ENCODE results near the gene CYB5D1.
"Not testable (repeated sequence)": the region's sequence is repeated elsewhere in the genome, so short reads cannot be mapped to it uniquely, and the experiment has no call there.

Gene CYB5D1

GRCh38 chr17:7852919-7853690 lies 4.7 kb upstream of the CYB5D1 start:
- in situ Hi-C loops (cut with HindIII; ENCODE audit: low pct_ligation_motif_present, low pct_unique_long_range_greater_than_20kb, low sequenced_read_pairs), result no loop called here
- no peak for DNase-seq

DNA sequence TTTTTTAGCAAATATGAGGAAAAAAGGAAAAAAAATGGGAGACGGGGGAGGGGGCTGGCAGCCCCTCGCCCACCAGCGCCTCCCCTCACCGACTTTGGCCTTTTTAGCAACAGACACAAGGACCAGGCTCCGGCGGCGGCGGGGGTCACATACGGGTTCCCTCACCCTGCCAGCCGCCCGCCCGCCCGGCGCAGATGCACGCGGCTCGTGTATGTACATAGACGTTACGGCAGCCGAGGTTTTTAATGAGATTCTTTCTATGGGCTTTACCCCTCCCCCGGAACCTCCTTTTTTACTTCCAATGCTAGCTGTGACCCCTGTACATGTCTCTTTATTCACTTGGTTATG lies 4.1 kb upstream of the CYB5D1 start:
- in situ Hi-C loops (cut with HindIII; ENCODE audit: low pct_ligation_motif_present, low pct_unique_long_range_greater_than_20kb, low sequenced_read_pairs), result no loop called here
- no peak for DNase-seq

DNA sequence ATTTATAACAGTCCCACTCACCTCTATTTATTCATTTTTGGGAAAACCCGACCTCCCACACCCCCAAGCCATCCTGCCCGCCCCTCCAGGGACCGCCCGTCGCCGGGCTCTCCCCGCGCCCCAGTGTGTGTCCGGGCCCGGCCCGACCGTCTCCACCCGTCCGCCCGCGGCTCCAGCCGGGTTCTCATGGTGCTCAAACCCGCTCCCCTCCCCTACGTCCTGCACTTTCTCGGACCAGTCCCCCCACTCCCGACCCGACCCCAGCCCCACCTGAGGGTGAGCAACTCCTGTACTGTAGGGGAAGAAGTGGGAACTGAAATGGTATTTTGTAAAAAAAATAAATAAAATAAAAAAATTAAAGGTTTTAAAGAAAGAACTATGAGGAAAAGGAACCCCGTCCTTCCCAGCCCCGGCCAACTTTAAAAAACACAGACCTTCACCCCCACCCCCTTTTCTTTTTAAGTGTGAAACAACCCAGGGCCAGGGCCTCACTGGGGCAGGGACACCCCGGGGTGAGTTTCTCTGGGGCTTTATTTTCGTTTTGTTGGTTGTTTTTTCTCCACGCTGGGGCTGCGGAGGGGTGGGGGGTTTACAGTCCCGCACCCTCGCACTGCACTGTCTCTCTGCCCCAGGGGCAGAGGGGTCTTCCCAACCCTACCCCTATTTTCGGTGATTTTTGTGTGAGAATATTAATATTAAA lies 3.6 kb upstream of the CYB5D1 start:
- DNase-seq, result no peak
- in situ Hi-C loops (cut with HindIII; ENCODE audit: low pct_ligation_motif_present, low pct_unique_long_range_greater_than_20kb, low sequenced_read_pairs), result no loop called here

DNA sequence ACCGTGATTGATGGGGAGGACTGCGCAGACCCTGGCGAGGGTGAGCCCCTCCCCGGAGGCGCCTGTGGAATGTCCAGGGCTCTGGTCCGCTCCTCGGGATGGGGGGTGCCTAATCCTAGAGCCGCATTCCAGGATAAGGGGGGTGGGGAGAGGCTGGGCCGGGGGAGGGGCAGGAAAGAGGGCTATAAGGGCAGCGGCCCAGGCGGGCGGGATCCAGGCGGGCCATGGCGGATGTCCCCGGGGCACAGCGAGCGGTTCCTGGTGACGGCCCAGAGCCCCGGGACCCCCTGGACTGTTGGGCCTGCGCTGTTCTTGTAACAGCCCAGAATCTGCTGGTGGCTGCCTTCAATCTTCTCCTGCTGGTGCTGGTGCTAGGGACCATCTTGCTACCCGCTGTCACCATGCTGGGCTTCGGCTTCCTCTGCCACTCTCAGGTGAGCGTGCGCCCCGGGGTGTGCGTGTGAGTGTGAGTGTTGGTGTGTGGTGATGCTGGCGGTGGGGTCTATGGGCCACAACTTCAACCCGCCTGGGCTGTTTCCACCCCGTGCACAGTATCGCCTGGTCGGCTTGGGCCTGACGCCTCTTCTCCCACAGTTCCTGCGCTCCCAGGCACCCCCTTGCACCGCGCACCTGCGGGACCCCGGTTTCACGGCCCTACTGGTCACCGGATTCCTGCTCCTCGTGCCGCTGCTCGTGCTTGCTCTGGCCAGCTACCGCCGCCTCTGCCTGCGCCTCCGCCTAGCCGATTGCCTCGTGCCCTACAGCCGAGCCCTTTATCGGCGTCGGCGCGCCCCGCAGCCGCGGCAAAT lies 2.7 kb upstream of the CYB5D1 start, which contains the start of gene TMEM88:
Gene TMEM88 (plus strand): TSS at position 216 of the 809 bp plus-strand sequence. CDS start 9 bp downstream, at position 225.
- in situ Hi-C loops (cut with HindIII; ENCODE audit: low pct_ligation_motif_present, low pct_unique_long_range_greater_than_20kb, low sequenced_read_pairs), result no loop called here
- DNase-seq, result no peak

DNA sequence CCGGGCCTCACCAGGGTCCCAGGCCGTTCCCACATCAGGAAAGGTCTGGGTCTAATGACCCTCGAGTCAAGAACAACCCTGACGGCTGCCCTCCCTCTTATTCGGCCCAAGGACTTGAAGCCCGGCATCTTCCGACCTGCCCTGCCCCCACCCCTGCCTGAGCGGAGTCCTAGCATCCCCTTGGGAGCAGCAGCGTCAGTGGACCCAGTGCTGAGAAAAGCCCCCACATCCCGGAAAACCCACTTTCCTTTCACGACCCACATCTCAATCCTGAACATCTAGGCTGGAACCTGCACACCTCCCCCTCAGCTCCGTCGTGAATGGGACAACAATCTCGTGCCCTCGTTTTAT lies 2.2 kb upstream of the CYB5D1 start:
- no peak for DNase-seq
- in situ Hi-C loops (cut with HindIII; ENCODE audit: low pct_ligation_motif_present, low pct_unique_long_range_greater_than_20kb, low sequenced_read_pairs), result no loop called here

GRCh38 chr17:7856011-7856810 lies 1.6 kb upstream of the CYB5D1 start:
- no peak for DNase-seq
- in situ Hi-C loops (cut with HindIII; ENCODE audit: low pct_ligation_motif_present, low pct_unique_long_range_greater_than_20kb, low sequenced_read_pairs), result no loop called here

DNA sequence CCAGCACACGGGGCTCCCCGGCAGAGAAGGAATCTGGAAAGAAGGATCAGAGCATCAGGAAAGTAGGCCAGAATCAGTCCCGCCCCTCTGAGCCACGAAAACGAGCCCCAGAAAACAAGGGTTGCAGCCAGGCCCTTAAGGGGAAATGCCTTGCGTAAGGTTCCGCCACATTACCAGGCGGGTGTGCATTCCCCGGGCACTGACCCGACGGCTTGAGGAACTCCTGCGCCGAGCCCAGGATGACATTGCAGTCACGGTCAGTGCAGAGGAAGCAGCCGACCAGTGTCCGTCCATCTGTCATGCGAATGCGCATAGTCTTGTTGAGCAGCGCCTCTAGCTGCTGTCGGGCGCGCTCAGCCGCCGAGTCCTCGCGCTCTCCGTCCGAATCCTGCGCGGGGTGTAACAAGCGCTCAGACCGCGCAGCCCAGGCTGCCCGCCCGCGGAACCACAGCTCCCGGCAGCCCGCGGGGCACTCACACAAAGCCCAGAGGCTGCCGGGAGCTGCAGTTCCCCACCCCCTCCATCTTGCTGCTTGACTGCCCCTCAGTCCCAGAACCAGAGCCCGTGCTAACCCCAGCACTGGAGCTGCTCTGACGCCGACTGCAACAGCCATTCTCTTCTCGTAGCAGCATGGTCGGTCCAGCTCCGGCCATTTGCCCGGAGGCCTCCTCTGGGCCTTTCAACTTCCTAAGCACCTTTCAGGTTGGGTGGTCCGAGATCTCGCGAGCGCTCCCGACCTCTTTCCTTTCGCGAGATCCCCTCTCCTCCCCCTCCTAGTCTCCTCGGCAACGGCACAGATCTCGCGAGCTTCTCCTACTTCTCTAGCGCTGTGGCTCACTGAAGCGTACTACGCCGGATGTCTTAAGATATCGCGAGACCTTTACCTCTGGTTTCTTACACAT lies 741 bp upstream of the CYB5D1 start, which contains the start of gene NAA38:
Gene NAA38 (minus strand): TSS at position 749 of the 902 bp plus-strand sequence. CDS start 96 bp downstream, at position 653.
- in situ Hi-C loops (cut with HindIII; ENCODE audit: low pct_ligation_motif_present, low pct_unique_long_range_greater_than_20kb, low sequenced_read_pairs), result no loop called here
- peak; percentile 100 for DNase-seq

- peak; percentile 77 for DNase-seq
- in situ Hi-C loops (cut with HindIII; ENCODE audit: low pct_ligation_motif_present, low pct_unique_long_range_greater_than_20kb, low sequenced_read_pairs), result no loop called here
Measured at GRCh38 chr17:7858522-7858810, 663 bp downstream of the CYB5D1 start.

GRCh38 chr17:7859028-7859427 lies 1.2 kb downstream of the CYB5D1 start:
- in situ Hi-C loops (cut with HindIII; ENCODE audit: low pct_ligation_motif_present, low pct_unique_long_range_greater_than_20kb, low sequenced_read_pairs), result no loop called here
- DNase-seq, result no peak

DNA sequence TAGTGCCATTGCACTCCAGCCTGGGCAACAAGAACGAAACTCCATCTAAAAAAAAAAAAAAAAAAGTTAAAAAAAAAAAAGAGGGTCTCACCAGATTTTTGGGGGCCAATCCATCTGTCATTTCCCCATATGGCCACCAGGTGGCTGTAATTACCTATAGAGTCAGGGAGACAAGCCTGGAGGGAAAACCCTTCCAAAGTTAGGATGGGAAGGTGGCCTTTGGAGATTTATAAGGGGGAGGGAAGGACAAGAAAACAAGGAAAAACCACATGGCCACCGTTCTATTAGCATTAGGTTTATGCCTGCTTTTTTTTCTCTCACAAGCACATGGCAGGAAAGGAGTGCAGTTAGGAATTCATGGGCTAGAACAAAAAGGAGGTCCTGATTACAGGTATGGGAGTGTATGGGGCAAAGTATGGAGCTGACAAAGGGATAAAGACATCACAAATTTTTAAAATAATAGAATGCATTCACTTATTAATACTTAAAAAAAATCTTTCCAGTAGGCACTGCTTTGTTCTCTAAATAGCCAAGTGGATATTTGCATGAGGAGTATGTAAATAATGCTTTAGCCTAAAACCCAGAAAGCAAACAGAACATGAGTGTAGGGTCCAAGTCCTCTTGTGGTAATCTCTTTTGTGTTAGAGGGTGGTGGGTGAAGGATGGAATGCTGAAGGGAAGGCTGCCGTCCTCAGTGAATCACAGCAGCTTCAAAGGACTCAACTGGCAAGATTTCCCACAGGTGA lies 5.1 kb downstream of the CYB5D1 start:
- in situ Hi-C loops (cut with HindIII; ENCODE audit: low pct_ligation_motif_present, low pct_unique_long_range_greater_than_20kb, low sequenced_read_pairs), result no loop called here
- DNase-seq, result peak; percentile 59

DNA sequence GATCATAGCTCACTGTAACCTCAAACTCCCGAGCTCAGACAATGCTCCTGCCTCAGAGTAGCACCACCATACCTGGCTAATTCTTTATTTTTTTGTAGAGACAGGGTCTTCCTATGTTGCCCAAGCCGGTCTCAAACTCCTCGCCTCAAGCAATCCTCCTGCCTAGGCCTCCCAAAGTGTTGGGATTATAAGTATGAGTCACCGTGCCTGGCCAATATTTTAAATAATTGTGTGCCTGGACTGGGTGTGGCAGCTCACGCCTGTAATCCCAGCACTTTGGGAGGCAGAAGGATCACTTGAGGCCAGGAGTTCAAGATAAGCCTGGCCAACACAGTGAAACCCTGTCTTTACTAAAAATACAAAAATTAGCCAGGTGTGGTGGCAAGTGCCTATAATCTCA lies 6.6 kb downstream of the CYB5D1 start:
- in situ Hi-C loops (cut with HindIII; ENCODE audit: low pct_ligation_motif_present, low pct_unique_long_range_greater_than_20kb, low sequenced_read_pairs); DNase-seq: not testable (repeated sequence)

DNA sequence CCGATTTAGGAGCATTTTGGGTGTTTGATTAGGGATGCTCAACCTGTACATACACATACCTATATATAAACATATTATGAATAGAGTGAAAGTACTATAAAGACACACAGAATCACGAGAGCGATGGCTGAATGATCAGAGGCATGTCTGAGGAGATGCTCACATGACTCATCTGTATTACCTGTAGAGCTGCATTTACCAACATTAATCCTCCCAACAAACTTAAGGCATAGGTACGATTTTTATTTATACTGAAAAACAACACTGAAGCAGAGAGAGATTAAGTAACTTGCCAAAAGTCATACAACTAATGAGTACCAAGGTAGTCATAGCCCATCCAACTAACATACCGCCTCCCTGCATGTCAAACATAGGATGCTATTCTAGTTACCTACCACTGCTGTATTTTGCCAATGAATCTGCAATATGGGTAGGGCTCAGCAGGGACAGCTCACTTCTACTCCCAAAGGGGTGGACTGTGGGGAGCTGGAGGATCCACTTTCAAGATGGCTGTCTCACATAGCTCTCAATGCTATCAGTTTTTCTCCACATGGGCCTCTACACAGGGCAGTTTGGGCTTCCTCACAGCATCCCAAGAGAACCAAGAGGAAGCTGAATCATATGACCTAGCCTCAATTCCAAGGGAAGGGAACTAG lies 7.3 kb downstream of the CYB5D1 start:
- DNase-seq, result no peak
- in situ Hi-C loops (cut with HindIII; ENCODE audit: low pct_ligation_motif_present, low pct_unique_long_range_greater_than_20kb, low sequenced_read_pairs), result no loop called here

GRCh38 chr17:7867881-7868329 lies 10.1 kb downstream of the CYB5D1 start:
- no peak for DNase-seq
- in situ Hi-C loops (cut with HindIII; ENCODE audit: low pct_ligation_motif_present, low pct_unique_long_range_greater_than_20kb, low sequenced_read_pairs), result no loop called here

GRCh38 chr17:7873051-7873450 lies 15.2 kb downstream of the CYB5D1 start:
- in situ Hi-C loops (cut with HindIII; ENCODE audit: low pct_ligation_motif_present, low pct_unique_long_range_greater_than_20kb, low sequenced_read_pairs), result no loop called here
- DNase-seq, result no peak

GRCh38 chr17:7875804-7876370 lies 18.1 kb downstream of the CYB5D1 start:
- in situ Hi-C loops (cut with HindIII; ENCODE audit: low pct_ligation_motif_present, low pct_unique_long_range_greater_than_20kb, low sequenced_read_pairs), result no loop called here

GRCh38 chr17:7878234-7878633 lies 20.4 kb downstream of the CYB5D1 start:
- in situ Hi-C loops (cut with HindIII; ENCODE audit: low pct_ligation_motif_present, low pct_unique_long_range_greater_than_20kb, low sequenced_read_pairs), result no loop called here
- no peak for DNase-seq

More at GRCh38 chr17:7875804-7876370, 18.1 kb downstream of the CYB5D1 start:
- DNase-seq, result no peak

All from ACHN (cell line).